ENCODE results near the gene OR1A1.
"Not testable (repeated sequence)": the region's sequence is repeated elsewhere in the genome, so short reads cannot be mapped to it uniquely, and the experiment has no call there.

Gene OR1A1, protein sequence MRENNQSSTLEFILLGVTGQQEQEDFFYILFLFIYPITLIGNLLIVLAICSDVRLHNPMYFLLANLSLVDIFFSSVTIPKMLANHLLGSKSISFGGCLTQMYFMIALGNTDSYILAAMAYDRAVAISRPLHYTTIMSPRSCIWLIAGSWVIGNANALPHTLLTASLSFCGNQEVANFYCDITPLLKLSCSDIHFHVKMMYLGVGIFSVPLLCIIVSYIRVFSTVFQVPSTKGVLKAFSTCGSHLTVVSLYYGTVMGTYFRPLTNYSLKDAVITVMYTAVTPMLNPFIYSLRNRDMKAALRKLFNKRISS

DNA sequence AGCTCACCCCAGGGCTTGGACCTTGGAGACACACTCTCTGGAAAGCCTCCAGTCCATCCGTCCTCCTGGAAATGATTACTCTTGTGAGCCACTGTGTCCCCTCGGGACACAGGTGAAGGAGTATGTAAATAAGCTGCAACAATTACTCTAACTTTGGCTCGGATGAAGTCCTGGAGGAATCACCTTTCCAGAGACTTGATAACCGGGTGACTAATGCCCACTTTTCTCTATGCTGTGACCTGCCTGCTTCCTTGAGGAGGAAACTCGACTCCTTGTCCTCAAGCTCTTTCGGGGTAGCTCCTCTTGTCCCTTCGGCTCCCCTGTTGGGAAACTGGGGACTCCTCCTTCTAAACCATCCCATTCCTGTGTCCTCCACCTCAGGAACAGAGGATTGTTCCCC lies at the start of gene OR1A1:
TSS of gene OR1A1 (plus strand) at position 301 of the 400 bp plus-strand sequence. CDS start 7,954 bp downstream, outside the sequence.
- H3K4me3 ChIP-seq (ENCODE audit: low read depth, low read length): no peak within 1 kb of the TSS
- no peak for DNase-seq (ENCODE audit: low read depth)
- TF ChIP-seq, protein P1, sequence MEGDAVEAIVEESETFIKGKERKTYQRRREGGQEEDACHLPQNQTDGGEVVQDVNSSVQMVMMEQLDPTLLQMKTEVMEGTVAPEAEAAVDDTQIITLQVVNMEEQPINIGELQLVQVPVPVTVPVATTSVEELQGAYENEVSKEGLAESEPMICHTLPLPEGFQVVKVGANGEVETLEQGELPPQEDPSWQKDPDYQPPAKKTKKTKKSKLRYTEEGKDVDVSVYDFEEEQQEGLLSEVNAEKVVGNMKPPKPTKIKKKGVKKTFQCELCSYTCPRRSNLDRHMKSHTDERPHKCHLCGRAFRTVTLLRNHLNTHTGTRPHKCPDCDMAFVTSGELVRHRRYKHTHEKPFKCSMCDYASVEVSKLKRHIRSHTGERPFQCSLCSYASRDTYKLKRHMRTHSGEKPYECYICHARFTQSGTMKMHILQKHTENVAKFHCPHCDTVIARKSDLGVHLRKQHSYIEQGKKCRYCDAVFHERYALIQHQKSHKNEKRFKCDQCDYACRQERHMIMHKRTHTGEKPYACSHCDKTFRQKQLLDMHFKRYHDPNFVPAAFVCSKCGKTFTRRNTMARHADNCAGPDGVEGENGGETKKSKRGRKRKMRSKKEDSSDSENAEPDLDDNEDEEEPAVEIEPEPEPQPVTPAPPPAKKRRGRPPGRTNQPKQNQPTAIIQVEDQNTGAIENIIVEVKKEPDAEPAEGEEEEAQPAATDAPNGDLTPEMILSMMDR (conservative IDR thresholded peaks at IDR 0.05; ENCODE audit: low read depth, low read length): no peak

DNA sequence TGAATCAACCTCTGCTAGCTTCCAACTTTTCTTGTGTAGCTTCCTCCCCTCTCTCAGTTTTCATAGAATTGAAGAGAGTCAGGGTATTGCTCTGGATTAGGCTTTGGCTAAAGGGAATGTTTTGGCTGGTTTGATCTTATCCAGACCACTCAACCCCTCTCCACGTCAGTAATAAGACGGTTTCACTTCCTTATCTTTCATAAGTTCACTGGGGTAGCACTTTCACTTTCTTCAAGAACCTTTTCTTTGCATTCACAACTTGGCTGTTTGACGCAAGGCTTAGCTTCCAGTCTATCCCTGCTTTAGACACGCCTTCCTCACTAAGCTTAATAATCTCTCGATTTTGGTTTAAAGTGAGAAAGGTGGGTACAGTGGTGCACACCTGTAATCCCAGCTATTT lies 39.9 kb upstream of the OR1A1 start:
- no peak overlapping the region for H3K4me3 ChIP-seq (ENCODE audit: low read depth, low read length)
- TF ChIP-seq, protein P1 (conservative IDR thresholded peaks at IDR 0.05; ENCODE audit: low read depth, low read length): no peak
- no peak for DNase-seq (ENCODE audit: low read depth)

DNA sequence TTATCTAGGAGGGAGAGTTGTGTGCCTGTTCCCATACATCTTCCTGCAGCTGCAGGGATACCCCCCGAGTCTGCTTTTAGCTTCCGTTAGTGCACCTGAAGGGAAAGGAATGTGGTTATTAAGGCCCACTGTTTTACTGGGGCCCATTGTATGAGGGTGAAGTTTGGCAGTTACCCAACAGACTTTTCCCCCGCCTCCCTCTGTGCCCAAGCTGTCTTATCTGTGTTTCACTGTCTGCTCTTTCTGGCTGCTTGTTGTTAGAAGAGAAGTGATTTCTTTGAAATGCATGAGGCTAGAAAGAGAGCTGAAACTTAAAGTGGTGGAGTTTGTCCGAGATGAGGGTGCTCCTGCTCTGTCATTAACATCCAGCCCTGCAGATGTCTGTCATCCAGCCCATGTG lies 17.5 kb upstream of the OR1A1 start:
- TF ChIP-seq, protein P1 (conservative IDR thresholded peaks at IDR 0.05; ENCODE audit: low read depth, low read length): no peak
- no peak overlapping the region for H3K4me3 ChIP-seq (ENCODE audit: low read depth, low read length)
- no peak for DNase-seq (ENCODE audit: low read depth)

DNA sequence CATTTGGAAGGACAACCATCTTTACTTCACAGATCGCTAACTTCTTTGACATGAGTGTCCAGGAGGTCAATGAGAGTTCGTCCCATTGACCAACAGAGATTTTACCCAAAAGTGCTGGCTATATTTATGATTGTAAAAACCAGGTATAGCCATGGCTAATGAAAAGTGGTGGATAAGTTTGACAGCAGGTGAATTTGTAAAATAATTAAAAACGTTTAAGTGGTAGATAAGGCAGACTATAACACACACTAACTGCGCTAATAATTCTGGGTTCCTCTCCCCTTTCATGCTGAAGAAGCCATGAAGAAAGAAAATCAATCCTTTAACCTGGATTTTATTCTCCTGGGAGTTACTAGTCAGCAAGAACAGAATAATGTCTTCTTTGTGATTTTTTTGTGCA lies 10.2 kb upstream of the OR1A1 start, which contains the start of gene OR1A2:
TSS of gene OR1A2 (plus strand) at position 301 of the 400 bp plus-strand sequence. CDS start at position 301, 0 bp downstream.
- H3K4me3 ChIP-seq (ENCODE audit: low read depth, low read length): no peak within 1 kb of the TSS
- DNase-seq (ENCODE audit: low read depth): no peak
- TF ChIP-seq, protein P1 (conservative IDR thresholded peaks at IDR 0.05; ENCODE audit: low read depth, low read length): no peak

DNA sequence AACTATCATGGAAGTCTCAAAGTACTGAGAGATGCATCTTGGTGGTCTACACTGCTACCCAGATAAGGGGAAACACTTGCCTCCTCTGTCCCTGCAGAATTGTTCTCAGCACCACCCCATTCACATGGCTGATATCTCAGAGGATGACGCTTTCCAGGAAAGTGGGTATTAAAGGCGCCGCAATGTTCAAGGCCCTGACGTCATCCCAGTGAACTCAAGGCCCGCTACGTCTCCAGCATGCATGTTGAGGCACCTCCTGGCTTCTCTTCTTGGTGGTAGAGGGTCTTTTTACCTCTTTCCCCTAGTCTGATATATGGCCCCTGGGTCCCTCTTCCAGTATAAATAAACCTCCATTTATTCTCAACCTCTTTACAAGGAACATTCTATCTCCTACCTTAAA lies 1.0 kb downstream of the OR1A1 start:
- H3K4me3 ChIP-seq (ENCODE audit: low read depth, low read length): no peak overlapping the region
- no peak for DNase-seq (ENCODE audit: low read depth)
- TF ChIP-seq, protein P1 (conservative IDR thresholded peaks at IDR 0.05; ENCODE audit: low read depth, low read length): no peak

DNA sequence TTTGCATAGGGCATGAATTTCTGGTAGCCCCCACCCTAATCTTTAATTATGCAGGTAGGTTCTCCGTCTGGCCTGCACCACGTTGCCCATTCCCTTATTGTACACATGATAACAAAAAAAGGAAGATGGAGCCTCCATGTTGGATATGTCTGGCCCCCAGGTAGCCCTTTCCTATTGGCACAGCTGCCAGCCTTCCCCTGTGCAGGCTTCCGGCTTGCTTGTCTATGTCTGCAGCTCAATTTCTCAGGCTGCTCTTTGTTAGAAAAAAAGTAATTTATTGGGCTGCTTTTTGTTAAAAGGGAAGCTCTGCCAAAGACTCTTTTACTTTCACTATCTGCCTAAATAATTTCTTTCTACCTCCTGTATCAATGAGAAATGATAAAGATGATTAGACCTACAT lies 5.5 kb downstream of the OR1A1 start:
- TF ChIP-seq, protein P1 (conservative IDR thresholded peaks at IDR 0.05; ENCODE audit: low read depth, low read length): no peak
- no peak for DNase-seq (ENCODE audit: low read depth)

DNA sequence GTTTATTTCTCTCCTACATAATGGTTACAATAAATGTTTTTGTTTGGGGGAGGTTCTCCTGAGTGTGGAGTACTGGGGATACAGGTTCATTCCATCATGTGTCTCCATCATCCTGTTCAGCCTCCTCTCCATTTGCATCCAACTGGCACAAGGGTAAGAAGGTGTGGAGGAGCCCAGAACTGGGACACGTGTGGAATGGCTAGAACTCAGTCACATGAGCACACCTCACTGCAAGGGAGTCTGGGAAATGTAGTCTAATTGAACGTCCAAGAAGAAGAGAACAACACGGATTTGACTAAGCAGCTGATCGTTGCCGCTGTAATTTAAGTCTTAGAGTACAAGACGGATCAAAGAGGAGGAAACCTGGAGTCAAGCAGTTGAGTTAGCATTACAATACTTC lies 6.1 kb downstream of the OR1A1 start:
- TF ChIP-seq, protein P1 (conservative IDR thresholded peaks at IDR 0.05; ENCODE audit: low read depth, low read length): no peak
- no peak for DNase-seq (ENCODE audit: low read depth)
- H3K4me3 ChIP-seq (ENCODE audit: low read depth, low read length): no peak overlapping the region

More for the DNA sequence above, 5.5 kb downstream of the OR1A1 start:
- H3K4me3 ChIP-seq (ENCODE audit: low read depth, low read length): no peak overlapping the region

DNA sequence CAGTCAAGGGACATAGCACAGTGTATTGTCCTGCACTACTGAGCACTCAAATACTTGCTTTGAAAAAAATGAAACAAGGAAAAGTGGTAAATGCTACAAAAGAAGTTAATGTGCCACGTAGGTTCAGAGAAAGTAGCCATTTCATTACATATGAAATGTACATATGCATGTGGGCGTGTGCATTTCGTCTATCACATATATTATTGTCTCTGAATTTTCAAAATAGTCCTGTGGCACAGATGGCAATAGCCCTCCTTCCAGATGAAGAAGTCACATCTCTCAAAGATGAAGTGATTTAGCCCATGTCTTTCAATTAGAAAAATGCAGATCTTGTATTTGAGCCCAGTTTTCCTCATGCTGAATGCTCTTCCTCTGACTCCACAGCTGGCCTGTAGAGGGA lies 12.5 kb downstream of the OR1A1 start:
- H3K4me3 ChIP-seq (ENCODE audit: low read depth, low read length); DNase-seq (ENCODE audit: low read depth): not testable (repeated sequence)

Data from choroid plexus epithelial cell (primary cell).